ENCODE data around the gene NEURL1B.

DNA sequence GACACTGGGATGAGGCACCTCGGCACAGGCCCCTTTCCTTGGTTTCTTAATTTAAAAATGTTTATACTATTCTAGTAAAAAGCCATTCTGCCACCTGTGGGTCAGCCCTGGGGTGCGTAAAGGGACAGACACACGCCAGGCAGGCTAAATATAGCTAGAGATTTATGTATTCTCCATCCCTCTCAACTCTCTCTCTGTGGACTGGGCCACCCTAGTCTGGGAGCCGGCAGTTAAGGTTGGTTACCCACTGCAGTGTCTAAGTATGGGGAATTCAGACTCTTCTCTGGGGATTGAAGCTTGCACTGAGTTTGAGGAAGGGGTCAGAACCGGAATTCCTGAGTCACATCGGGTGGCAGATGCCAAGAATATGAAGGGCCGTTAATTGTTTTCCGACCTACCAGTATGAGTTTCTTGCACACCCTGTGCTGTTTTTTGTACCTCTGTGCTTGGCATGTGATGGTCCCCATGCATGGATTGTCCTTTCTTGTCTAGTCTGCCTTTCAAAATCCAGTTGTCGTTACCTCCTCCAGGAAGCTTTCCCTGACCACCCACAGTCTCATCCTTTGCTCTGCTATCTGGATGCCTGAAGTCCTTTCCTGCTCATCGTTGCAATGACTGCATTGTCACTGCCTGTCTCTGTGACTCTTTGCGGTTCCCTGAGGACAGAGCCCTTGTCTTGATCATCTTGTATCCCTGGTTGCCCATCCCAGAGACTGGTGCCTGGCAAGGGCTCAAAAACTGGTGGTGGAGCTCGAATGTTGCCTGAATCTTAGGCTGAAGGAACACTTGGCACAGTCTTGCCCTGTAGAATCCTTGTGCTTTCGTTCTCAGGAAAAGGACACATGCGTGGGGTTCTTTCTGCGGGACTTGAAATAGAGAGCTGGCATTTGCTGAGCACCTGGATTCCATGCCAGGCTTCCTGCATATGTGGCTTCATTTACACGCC, 2.1 kb downstream of the NEURL1B start:
- TF ChIP-seq POLR2A (IDR thresholded peaks at IDR 0.05), result no peak
- TF ChIP-seq, protein P1, sequence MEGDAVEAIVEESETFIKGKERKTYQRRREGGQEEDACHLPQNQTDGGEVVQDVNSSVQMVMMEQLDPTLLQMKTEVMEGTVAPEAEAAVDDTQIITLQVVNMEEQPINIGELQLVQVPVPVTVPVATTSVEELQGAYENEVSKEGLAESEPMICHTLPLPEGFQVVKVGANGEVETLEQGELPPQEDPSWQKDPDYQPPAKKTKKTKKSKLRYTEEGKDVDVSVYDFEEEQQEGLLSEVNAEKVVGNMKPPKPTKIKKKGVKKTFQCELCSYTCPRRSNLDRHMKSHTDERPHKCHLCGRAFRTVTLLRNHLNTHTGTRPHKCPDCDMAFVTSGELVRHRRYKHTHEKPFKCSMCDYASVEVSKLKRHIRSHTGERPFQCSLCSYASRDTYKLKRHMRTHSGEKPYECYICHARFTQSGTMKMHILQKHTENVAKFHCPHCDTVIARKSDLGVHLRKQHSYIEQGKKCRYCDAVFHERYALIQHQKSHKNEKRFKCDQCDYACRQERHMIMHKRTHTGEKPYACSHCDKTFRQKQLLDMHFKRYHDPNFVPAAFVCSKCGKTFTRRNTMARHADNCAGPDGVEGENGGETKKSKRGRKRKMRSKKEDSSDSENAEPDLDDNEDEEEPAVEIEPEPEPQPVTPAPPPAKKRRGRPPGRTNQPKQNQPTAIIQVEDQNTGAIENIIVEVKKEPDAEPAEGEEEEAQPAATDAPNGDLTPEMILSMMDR (IDR thresholded peaks at IDR 0.05), result no peak

Data from right lobe of liver (tissue), 4 donors.